Panc1 (cell line): Measurements from ENCODE around the gene MAS1L. TPM values are rescaled to one million over a fixed set of nuclear protein-coding genes. Genes with fewer than 3 reads are reported as not detected.

Experiments
- ATAC-seq: fragments of 200-7000 bp; cut with Tn5 transposase; 2 replicates; pipeline ENCODE4 v1.9.1; 2020; ENCODE audit warnings: mild to moderate bottlenecking, moderate library complexity
- BruUV-seq: library from RNA; stranded (reverse); fragments of 400-500 nt; replicated peaks from 2 replicates; lab custom pipeline; 2021; lab: Mats Ljungman, UMichigan
- CTCF ChIA-PET: fragments of 300-600 bp; sonication (Branson Sonifier 250); formaldehyde crosslinking; loops from one replicate; lab custom pipeline; 2022; ENCODE audit warnings: antibody characterized with exemption; lab: Charles Lee
- POLR2A ChIA-PET: fragments of 300-600 bp; sonication (Branson Sonifier 250); formaldehyde crosslinking; loops from one replicate; lab custom pipeline; 2022; ENCODE audit warnings: antibody characterized with exemption; lab: Charles Lee
- DNase-seq: peaks from one replicate; pipeline ENCODE4 v3.0.0-alpha.2; 2010; ENCODE audit warnings: low read depth, low spot score
- H3K27ac ChIP-seq: 2 replicates; pipeline ENCODE4 v1.5.1; 2011; ENCODE audit warnings: mild to moderate bottlenecking, low read length, inconsistent platforms
- H3K27me3 ChIP-seq: fragments of 200-500 bp; sonication (Bioruptor generic); 2 replicates; pipeline ENCODE4 v1.6.0; 2014; ENCODE audit warnings: low read length, inconsistent platforms; ENCODE audit not compliant: control insufficient read depth, insufficient read depth
- H3K36me3 ChIP-seq: fragments of 200-500 bp; sonication (Bioruptor generic); 2 replicates; pipeline ENCODE4 v1.5.1; 2014; ENCODE audit warnings: inconsistent platforms, mild to moderate bottlenecking, low read length, moderate library complexity; ENCODE audit not compliant: control insufficient read depth, insufficient read depth
- H3K4me1 ChIP-seq: 2 replicates; pipeline ENCODE4 v1.5.1; 2011; ENCODE audit warnings: inconsistent platforms, mild to moderate bottlenecking, low read length, moderate library complexity; ENCODE audit not compliant: control insufficient read depth, insufficient read depth
- H3K4me3 ChIP-seq, 2 experiments: 2 replicates each; pipeline ENCODE4 v1.5.1; 2011 to 2012; ENCODE audit warnings: low read depth in 2 of 2, low read length in 2 of 2, mild to moderate bottlenecking in 2 of 2, inconsistent platforms in 1 of 2, moderate library complexity in 1 of 2
- H3K9me3 ChIP-seq: fragments of 200-500 bp; sonication (Bioruptor generic); 2 replicates; pipeline ENCODE4 v1.5.1; 2014; ENCODE audit warnings: low read depth, mild to moderate bottlenecking, inconsistent platforms, low read length, moderate library complexity; ENCODE audit not compliant: control insufficient read depth, insufficient read depth
- POLR2AphosphoS5 ChIP-seq: IDR thresholded peaks from 2 replicates; pipeline ENCODE4 v1.6.1; 2012; ENCODE audit warnings: mild to moderate bottlenecking, low read depth, low read length, moderate library complexity
- SIN3A ChIP-seq: IDR thresholded peaks from 2 replicates; pipeline ENCODE4 v1.6.1; 2012; ENCODE audit warnings: low read depth, mild to moderate bottlenecking, low read length, moderate library complexity, borderline replicate concordance; ENCODE audit not compliant: insufficient read depth
- TCF7L2 ChIP-seq: IDR thresholded peaks from 2 replicates; pipeline ENCODE4 v1.6.1; 2011; ENCODE audit warnings: mild to moderate bottlenecking, low read depth, low read length, inconsistent platforms
- in situ Hi-C: cut with HindIII; loops from 2 replicates; pipeline ENCODE4 v1.10.0; 2016; ENCODE audit warnings: low sequenced_read_pairs, low pct_unique_long_range_greater_than_20kb
- intact Hi-C: fragments of 100-400 bp; cut with micrococcal nuclease; formaldehyde crosslinking; loops from one replicate; pipeline ENCODE4 v1.10.0; 2022; ENCODE audit not compliant: unreplicated experiment
- total RNA-seq: library from RNA; stranded (reverse); gene quantifications from one replicate; pipeline ENCODE4 v1.2.1, GENCODE V29; 2021; ENCODE audit not compliant: unreplicated experiment
- TF ChIP-seq, protein P1 (sequence below): fragments of 450-650 bp; IDR thresholded peaks from 2 replicates; pipeline ENCODE4 v1.5.1; 2017; ENCODE audit warnings: mild to moderate bottlenecking
- TF ChIP-seq, protein P2 (sequence below), 2 experiments: IDR thresholded peaks; 2 replicates each; pipeline ENCODE4 v1.6.1; 2011 to 2012; ENCODE audit warnings: low read depth in 2 of 2, control low read depth in 1 of 2, low read length in 1 of 2, mild to moderate bottlenecking in 1 of 2, moderate library complexity in 1 of 2; ENCODE audit not compliant: insufficient read depth in 1 of 2

The MAS1L gene
- total RNA-seq, 1 experiment from 2014 or later = not detected

DNA sequence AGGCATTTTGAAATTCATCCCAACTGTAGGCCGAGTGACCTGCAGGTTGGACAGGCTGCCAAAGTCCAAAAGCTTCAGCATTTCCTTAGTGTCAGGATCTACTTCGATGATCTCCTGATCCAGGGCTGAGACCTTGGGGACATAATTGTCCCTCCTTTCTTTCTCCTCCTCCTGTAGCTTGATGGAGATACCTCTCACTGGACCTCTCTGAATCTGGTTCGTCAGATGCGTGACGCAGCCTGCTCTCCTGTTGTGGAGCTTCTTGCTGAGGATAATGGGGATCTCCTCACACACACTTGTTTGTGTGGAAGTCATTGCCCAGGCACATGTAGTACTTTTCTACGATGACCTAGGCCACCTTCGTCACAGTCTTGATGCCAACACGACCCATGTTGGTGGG, 1.5 kb upstream of the MAS1L start:
- Histone ChIP-seq H3K27ac (no peak overlapping the region), H3K4me1 (no peaks in the 10 kb centered on the region), H3K27me3 (no peaks in the 10 kb centered on the region), H3K4me3 (no peak overlapping the region), H3K9me3 (no peaks in the 10 kb centered on the region), H3K36me3 (no peaks in the 10 kb centered on the region)
- intact Hi-C loops (no loop called here), in situ Hi-C loops (no loop called here)
- TF ChIP-seq TCF7L2 (no peak), POLR2AphosphoS5 (no peak), SIN3A (no peak)
- TF ChIP-seq, protein P1, sequence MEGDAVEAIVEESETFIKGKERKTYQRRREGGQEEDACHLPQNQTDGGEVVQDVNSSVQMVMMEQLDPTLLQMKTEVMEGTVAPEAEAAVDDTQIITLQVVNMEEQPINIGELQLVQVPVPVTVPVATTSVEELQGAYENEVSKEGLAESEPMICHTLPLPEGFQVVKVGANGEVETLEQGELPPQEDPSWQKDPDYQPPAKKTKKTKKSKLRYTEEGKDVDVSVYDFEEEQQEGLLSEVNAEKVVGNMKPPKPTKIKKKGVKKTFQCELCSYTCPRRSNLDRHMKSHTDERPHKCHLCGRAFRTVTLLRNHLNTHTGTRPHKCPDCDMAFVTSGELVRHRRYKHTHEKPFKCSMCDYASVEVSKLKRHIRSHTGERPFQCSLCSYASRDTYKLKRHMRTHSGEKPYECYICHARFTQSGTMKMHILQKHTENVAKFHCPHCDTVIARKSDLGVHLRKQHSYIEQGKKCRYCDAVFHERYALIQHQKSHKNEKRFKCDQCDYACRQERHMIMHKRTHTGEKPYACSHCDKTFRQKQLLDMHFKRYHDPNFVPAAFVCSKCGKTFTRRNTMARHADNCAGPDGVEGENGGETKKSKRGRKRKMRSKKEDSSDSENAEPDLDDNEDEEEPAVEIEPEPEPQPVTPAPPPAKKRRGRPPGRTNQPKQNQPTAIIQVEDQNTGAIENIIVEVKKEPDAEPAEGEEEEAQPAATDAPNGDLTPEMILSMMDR = no peak
- TF ChIP-seq, protein P2, sequence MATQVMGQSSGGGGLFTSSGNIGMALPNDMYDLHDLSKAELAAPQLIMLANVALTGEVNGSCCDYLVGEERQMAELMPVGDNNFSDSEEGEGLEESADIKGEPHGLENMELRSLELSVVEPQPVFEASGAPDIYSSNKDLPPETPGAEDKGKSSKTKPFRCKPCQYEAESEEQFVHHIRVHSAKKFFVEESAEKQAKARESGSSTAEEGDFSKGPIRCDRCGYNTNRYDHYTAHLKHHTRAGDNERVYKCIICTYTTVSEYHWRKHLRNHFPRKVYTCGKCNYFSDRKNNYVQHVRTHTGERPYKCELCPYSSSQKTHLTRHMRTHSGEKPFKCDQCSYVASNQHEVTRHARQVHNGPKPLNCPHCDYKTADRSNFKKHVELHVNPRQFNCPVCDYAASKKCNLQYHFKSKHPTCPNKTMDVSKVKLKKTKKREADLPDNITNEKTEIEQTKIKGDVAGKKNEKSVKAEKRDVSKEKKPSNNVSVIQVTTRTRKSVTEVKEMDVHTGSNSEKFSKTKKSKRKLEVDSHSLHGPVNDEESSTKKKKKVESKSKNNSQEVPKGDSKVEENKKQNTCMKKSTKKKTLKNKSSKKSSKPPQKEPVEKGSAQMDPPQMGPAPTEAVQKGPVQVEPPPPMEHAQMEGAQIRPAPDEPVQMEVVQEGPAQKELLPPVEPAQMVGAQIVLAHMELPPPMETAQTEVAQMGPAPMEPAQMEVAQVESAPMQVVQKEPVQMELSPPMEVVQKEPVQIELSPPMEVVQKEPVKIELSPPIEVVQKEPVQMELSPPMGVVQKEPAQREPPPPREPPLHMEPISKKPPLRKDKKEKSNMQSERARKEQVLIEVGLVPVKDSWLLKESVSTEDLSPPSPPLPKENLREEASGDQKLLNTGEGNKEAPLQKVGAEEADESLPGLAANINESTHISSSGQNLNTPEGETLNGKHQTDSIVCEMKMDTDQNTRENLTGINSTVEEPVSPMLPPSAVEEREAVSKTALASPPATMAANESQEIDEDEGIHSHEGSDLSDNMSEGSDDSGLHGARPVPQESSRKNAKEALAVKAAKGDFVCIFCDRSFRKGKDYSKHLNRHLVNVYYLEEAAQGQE (IDR thresholded peaks at IDR 0.05; ENCODE audit: insufficient read depth in 1 of 2, low read depth in 2 of 2, low read length in 1 of 2) = no peak
- POLR2A ChIA-PET = no interaction called here
- ATAC-seq = no peak
- DNase-seq = no peak
- CTCF ChIA-PET = no interaction called here
- BruUV-seq = no TSS peak

DNA sequence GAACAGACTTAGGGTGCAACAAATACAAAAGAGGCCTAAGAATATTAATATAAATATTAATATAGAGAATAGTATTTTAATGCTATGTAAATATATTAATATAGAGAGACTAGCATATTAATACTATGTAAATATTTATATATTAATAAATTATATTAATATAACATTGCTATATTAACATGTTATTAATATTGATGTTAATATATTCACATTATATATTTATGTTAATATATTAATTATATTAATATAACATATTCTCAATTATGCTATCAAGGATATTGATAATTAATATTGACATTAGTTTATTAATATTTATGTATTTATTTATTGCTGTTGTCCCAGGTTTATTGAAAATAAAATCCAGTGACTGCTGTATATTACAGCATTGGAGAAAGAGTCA, 1.1 kb upstream of the MAS1L start:
- BruUV-seq = no TSS peak
- Histone ChIP-seq H3K27ac (no peak overlapping the region), H3K27me3 (no peaks in the 10 kb centered on the region), H3K4me3 (no peak overlapping the region), H3K4me1 (no peaks in the 10 kb centered on the region), H3K9me3 (no peaks in the 10 kb centered on the region), H3K36me3 (no peaks in the 10 kb centered on the region)
- intact Hi-C loops = no loop called here
- ChIA-PET POLR2A (no interaction called here), CTCF (no interaction called here)
- in situ Hi-C loops = no loop called here
- TF ChIP-seq, protein P2 (IDR thresholded peaks at IDR 0.05; ENCODE audit: insufficient read depth in 1 of 2, low read depth in 2 of 2, low read length in 1 of 2) = no peak
- TF ChIP-seq, protein P1 = no peak
- TF ChIP-seq SIN3A (no peak), TCF7L2 (no peak), POLR2AphosphoS5 (no peak)
- DNase-seq (no peak), ATAC-seq (no peak)
